ENCODE results near the gene ZNF343. TPM values are rescaled to one million over a fixed set of nuclear protein-coding genes. Genes with fewer than 3 reads are reported as not detected.

Gene ZNF343
- total RNA-seq, 1 experiment from 2014 or later = 3.4 TPM

DNA sequence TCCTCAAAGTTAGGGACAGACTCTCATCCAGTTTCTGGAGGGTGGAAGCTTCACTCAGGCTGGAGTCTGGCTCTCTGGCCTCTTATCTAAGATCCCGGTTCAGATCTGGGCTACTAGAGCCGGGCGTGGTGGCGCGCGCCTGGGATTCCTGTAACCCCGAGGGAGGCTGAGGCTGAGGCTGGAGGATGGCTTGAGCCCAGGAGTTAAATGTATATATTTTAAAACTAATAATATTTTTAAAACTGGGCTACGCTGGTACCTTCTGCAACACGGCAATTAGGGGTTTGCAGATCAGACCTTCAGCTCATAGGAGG lies 710 bp upstream of the ZNF343 start:
- no peak overlapping the region for H4K8ac ChIP-seq (replicated peaks; ENCODE audit: insufficient read length, low read depth, low read length)
- peaks cover 39% of the 10 kb centered on the region for H3K27me3 ChIP-seq (ENCODE audit: insufficient read depth, low read length)
- H2BK20ac ChIP-seq (ENCODE audit: low read depth, low read length, poor library complexity, severe bottlenecking) = no peak overlapping the region
- no peak overlapping the region for H2BK15ac ChIP-seq (ENCODE audit: low read depth, low read length)
- no peak overlapping the region for H2AK5ac ChIP-seq (ENCODE audit: insufficient read length, low read length)
- DNase-seq = no peak
- peaks cover 11 to 13% of the 10 kb centered on the region in 2 experiments for H3K4me1 Mint-ChIP-seq
- no peak overlapping the region for H2BK120ac ChIP-seq (ENCODE audit: low read depth, low read length, poor library complexity, severe bottlenecking)
- H3K23ac ChIP-seq (ENCODE audit: insufficient read length, low read depth, low read length) = no peak overlapping the region
- peak overlapping the region; percentile 95 to 99 for H3K4me3 Mint-ChIP-seq
- no peak overlapping the region for H3K4ac ChIP-seq (ENCODE audit: low read depth, low read length)
- peaks cover 12% of the 10 kb centered on the region for H3K23me2 ChIP-seq (ENCODE audit: insufficient read length, low read depth, low read length, poor library complexity, severe bottlenecking)
- no peak overlapping the region for H2AFZ ChIP-seq (ENCODE audit: low read length)
- H4K91ac ChIP-seq (ENCODE audit: insufficient read length, low read depth, low read length) = no peak overlapping the region
- no peak overlapping the region for H3K27ac ChIP-seq (ENCODE audit: insufficient read length, low read depth, low read length)
- no peak overlapping the region for H2BK5ac ChIP-seq (ENCODE audit: insufficient read length, low read length)
- no peak overlapping the region for H3T11ph ChIP-seq (ENCODE audit: low read length)
- H3K36me3 Mint-ChIP-seq (ENCODE audit: insufficient read depth in 1 of 3, low read depth in 3 of 3) = no peaks in the 10 kb centered on the region
- no peak overlapping the region for H2BK12ac ChIP-seq (ENCODE audit: insufficient read length, low read depth, low read length)
- H3K9ac ChIP-seq (ENCODE audit: extremely low read depth, insufficient read length, low read length) = peak overlapping the region; percentile 7
- no peaks in the 10 kb centered on the region for H3K4me1 ChIP-seq (ENCODE audit: insufficient read depth, low read length)
- H3K9me3 Mint-ChIP-seq = peaks cover 0 to 7% of the 10 kb centered on the region in 2 experiments; a peak in 1 of 5 replicates
- H3K27ac Mint-ChIP-seq = no peak overlapping the region
- H3K79me1 ChIP-seq (ENCODE audit: insufficient read depth, low read depth, low read length, poor library complexity, severe bottlenecking) = no peaks in the 10 kb centered on the region
- peak overlapping the region; percentile 78 for H3K4me2 ChIP-seq (ENCODE audit: insufficient read depth, insufficient read length, low read length)
- WGBS (ENCODE audit: extremely low coverage, insufficient read length, low lambda C conversion rate) = no CpG with 5 or more reads among the region's 9 CpGs
- no peak overlapping the region for H3K56ac ChIP-seq (ENCODE audit: insufficient read length, low read depth, low read length)
- no peak overlapping the region for H3K14ac ChIP-seq (ENCODE audit: insufficient read depth, low read length)
- H3K79me2 ChIP-seq (ENCODE audit: insufficient read depth, low read length) = no peaks in the 10 kb centered on the region
- H3K27me3 Mint-ChIP-seq (ENCODE audit: low read depth) = peaks cover 46% of the 10 kb centered on the region
- TF ChIP-seq, protein P1, sequence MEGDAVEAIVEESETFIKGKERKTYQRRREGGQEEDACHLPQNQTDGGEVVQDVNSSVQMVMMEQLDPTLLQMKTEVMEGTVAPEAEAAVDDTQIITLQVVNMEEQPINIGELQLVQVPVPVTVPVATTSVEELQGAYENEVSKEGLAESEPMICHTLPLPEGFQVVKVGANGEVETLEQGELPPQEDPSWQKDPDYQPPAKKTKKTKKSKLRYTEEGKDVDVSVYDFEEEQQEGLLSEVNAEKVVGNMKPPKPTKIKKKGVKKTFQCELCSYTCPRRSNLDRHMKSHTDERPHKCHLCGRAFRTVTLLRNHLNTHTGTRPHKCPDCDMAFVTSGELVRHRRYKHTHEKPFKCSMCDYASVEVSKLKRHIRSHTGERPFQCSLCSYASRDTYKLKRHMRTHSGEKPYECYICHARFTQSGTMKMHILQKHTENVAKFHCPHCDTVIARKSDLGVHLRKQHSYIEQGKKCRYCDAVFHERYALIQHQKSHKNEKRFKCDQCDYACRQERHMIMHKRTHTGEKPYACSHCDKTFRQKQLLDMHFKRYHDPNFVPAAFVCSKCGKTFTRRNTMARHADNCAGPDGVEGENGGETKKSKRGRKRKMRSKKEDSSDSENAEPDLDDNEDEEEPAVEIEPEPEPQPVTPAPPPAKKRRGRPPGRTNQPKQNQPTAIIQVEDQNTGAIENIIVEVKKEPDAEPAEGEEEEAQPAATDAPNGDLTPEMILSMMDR (conservative IDR thresholded peaks at IDR 0.05) = no peak
- H4K20me1 ChIP-seq (ENCODE audit: control insufficient read depth, insufficient read depth, insufficient read length) = no peaks in the 10 kb centered on the region
- H3K9me3 ChIP-seq (ENCODE audit: control insufficient read depth, low read depth, low read length) = no peaks in the 10 kb centered on the region
- H4K5ac ChIP-seq (ENCODE audit: insufficient read length, low read depth, low read length) = no peak overlapping the region
- no peak overlapping the region for H3K18ac ChIP-seq (ENCODE audit: insufficient read length, low read depth, low read length)
